ENCODE data around the gene FAM90A26. TPM values are rescaled to one million over a fixed set of nuclear protein-coding genes. Genes with fewer than 3 reads are reported as not detected.
"Not testable (repeated sequence)": the region's sequence is repeated elsewhere in the genome, so short reads cannot be mapped to it uniquely, and the experiment has no call there.

Gene FAM90A26
- total RNA-seq, 2 experiments from 2014 or later: not detected

DNA sequence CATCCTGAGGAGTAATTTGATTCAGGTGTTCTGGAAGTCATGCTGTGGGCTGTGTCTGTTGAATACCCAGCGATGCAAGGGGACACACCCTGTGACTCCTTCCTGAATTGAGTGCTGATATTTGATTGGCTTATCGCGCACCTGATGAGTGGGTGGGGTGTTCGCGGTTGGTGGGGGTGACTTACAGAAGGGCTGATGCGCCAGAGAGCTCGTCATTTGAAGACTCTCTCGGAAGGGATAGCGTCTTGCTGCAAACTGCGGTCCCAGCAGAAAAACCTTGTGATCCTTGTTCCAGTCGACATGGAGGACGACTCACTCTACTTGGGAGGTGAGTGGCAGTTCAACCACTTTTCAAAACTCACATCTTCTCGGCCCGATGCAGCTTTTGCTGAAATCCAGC is 44.9 kb downstream of the FAM90A26 start, which contains the start of gene USP17L11:
USP17L11 (plus strand) TSS at position 301 of the 400 bp plus-strand sequence; CDS start at position 301, 0 bp downstream.
- H3K9me3 Mint-ChIP-seq; DNase-seq; H3K4me1 Mint-ChIP-seq (ENCODE audit: low read depth); H3K27me3 Mint-ChIP-seq (ENCODE audit: low read depth); H3K36me3 Mint-ChIP-seq (ENCODE audit: low read depth); CTCF ChIA-PET; H3K27ac Mint-ChIP-seq; intact Hi-C loops (cut with micrococcal nuclease); H3K4me3 Mint-ChIP-seq: not testable (repeated sequence)

DNA sequence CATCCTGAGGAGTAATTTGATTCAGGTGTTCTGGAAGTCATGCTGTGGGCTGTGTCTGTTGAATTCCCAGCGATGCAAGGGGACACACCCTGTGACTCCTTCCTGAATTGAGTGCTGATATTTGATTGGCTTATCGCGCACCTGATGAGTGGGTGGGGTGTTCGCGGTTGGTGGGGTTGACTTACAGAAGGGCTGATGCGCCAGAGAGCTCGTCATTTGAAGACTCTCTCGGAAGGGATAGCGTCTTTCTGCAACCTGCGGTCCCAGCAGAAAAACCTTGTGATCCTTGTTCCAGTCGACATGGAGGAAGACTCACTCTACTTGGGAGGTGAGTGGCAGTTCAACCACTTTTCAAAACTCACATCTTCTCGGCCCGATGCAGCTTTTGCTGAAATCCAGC is 49.6 kb downstream of the FAM90A26 start, which contains the start of gene USP17L12:
USP17L12 (plus strand) TSS at position 301 of the 400 bp plus-strand sequence; CDS start at position 301, 0 bp downstream.
- H3K9me3 Mint-ChIP-seq; H3K27me3 Mint-ChIP-seq (ENCODE audit: low read depth); intact Hi-C loops (cut with micrococcal nuclease); H3K27ac Mint-ChIP-seq; H3K4me3 Mint-ChIP-seq; H3K36me3 Mint-ChIP-seq (ENCODE audit: low read depth); CTCF ChIA-PET; H3K4me1 Mint-ChIP-seq (ENCODE audit: low read depth); DNase-seq: not testable (repeated sequence)

DNA sequence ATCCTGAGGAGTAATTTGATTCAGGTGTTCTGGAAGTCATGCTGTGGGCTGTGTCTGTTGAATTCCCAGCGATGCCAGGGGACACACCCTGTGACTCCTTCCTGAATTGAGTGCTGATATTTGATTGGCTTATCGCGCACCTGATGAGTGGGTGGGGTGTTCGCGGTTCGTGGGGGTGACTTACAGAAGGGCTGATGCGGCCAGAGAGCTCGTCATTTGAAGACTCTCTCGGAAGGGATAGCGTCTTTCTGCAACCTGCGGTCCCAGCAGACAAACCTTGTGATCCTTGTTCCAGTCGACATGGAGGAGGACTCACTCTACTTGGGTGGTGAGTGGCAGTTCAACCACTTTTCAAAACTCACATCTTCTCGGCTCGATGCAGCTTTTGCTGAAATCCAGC is 54.4 kb downstream of the FAM90A26 start, which contains the start of gene USP17L13:
USP17L13 (plus strand) TSS at position 301 of the 400 bp plus-strand sequence; CDS start at position 301, 0 bp downstream.
- H3K9me3 Mint-ChIP-seq; intact Hi-C loops (cut with micrococcal nuclease); DNase-seq; H3K27ac Mint-ChIP-seq; H3K4me3 Mint-ChIP-seq; H3K4me1 Mint-ChIP-seq (ENCODE audit: low read depth); H3K27me3 Mint-ChIP-seq (ENCODE audit: low read depth); CTCF ChIA-PET; H3K36me3 Mint-ChIP-seq (ENCODE audit: low read depth): not testable (repeated sequence)

Other genes starting within 250 kb of the FAM90A26 start
- not detected for gene USP17L10, start 40.2 kb downstream of the FAM90A26 start, total RNA-seq
- gene USP17L11, start 45.0 kb downstream of the FAM90A26 start, total RNA-seq: not detected
- not detected for gene USP17L12, start 49.7 kb downstream of the FAM90A26 start, total RNA-seq
- gene USP17L13, start 54.5 kb downstream of the FAM90A26 start, total RNA-seq: not detected
- not detected for gene USP17L15, start 64.0 kb downstream of the FAM90A26 start, total RNA-seq
- not detected for gene USP17L17, start 73.5 kb downstream of the FAM90A26 start, total RNA-seq
- gene USP17L18, start 78.2 kb downstream of the FAM90A26 start, total RNA-seq: not detected
- not detected for gene USP17L19, start 83.0 kb downstream of the FAM90A26 start, total RNA-seq
- not detected for gene USP17L20, start 87.7 kb downstream of the FAM90A26 start, total RNA-seq
- gene USP17L21, start 92.5 kb downstream of the FAM90A26 start, total RNA-seq: not detected
- not detected for gene USP17L22, start 97.2 kb downstream of the FAM90A26 start, total RNA-seq
- gene USP17L24, start 154.8 kb downstream of the FAM90A26 start, total RNA-seq: not detected
- not detected for gene USP17L25, start 159.5 kb downstream of the FAM90A26 start, total RNA-seq
- gene USP17L26, start 164.2 kb downstream of the FAM90A26 start, total RNA-seq: not detected
- not detected for gene USP17L5, start 169.0 kb downstream of the FAM90A26 start, total RNA-seq
- not detected for gene USP17L27, start 173.7 kb downstream of the FAM90A26 start, total RNA-seq
- not detected for gene USP17L28, start 178.5 kb downstream of the FAM90A26 start, total RNA-seq
- gene USP17L29, start 183.2 kb downstream of the FAM90A26 start, total RNA-seq: not detected
- not detected for gene USP17L30, start 192.7 kb downstream of the FAM90A26 start, total RNA-seq